Rectal smooth muscle tissue (tissue), 1 donor: ENCODE results near the gene CDKN2AIPNL.

Experiments
- H3K27ac ChIP-seq: one replicate; pipeline ENCODE4 v1.7.0; 2013; ENCODE audit warnings: low read depth, low read length, inconsistent platforms
- H3K27me3 ChIP-seq: one replicate; pipeline ENCODE4 v1.7.0; 2013; ENCODE audit warnings: low read length; ENCODE audit not compliant: control insufficient read depth, insufficient read depth
- H3K36me3 ChIP-seq: one replicate; pipeline ENCODE4 v1.7.0; 2013; ENCODE audit warnings: low read length; ENCODE audit not compliant: control insufficient read depth, insufficient read depth
- H3K4me1 ChIP-seq: one replicate; pipeline ENCODE4 v1.7.0; 2013; ENCODE audit warnings: low read length; ENCODE audit not compliant: control insufficient read depth, insufficient read depth
- H3K4me3 ChIP-seq: one replicate; pipeline ENCODE4 v1.7.0; 2013; ENCODE audit warnings: low read length
- H3K9ac ChIP-seq: one replicate; pipeline ENCODE4 v1.7.0; 2013; ENCODE audit warnings: low read length

CDKN2AIPNL gene

DNA sequence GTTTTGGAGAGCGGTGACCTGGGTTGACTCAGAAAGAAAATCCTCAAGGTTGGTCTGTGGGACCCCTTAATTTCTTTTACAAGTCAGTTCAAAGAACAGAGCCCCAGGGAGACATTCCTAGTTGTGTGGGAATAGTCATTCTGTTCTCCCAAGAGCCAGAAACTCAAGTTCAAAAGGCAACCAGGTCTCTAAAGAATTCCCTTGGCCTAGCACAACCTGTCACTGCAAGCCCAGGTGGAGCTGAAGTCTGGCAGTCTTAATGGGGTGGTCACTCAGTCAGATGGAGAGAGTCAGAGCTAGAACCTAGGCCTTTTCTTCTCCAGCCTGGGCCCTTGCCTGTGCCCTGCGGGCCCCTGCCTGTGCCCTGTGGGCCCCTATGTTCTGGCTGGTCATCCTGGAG, 37.5 kb upstream of the CDKN2AIPNL start:
- no peaks in the 10 kb centered on the region for H3K36me3 ChIP-seq

DNA sequence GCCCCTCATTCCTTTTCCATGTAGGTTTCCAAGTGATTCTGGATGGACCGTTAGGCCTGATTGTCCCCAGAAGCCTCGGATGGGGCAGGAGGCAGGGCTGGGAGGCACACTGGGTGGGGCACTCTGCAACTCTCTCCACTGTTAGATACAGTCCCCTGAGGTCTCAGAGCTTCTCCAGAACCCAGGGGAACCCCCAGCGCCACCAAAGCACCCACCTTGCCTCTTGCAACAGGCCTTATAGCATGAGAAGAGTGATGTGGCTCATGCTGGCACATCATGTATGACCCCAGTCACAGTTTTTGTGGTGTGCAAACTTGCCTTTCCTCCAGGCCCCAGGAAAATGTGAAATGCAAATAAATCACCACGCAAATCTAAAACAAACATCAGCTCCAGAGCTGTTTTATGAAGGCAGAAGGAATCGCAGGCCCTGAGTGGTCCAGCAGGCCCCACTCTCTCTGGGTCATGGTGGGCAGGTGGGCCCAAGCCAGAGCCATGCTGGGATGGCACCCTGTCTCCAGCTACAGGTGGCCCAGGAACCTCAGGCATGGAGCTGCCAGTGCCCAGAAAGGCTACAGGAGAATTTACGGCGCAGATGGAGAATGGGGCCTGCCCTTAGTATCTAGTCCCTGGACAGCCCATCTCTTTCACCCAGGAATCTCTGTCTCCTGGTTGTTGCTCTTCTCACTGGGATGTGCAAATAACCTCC, 36.3 kb upstream of the CDKN2AIPNL start:
- Histone ChIP-seq H3K4me1 (no peaks in the 10 kb centered on the region), H3K36me3 (no peaks in the 10 kb centered on the region), H3K27me3 (no peaks in the 10 kb centered on the region), H3K9ac (no peak overlapping the region), H3K27ac (no peak overlapping the region), H3K4me3 (no peak overlapping the region)

More for the DNA sequence above, 37.5 kb upstream of the CDKN2AIPNL start:
- H3K27ac ChIP-seq, result no peak overlapping the region
- no peaks in the 10 kb centered on the region for H3K27me3 ChIP-seq
- no peak overlapping the region for H3K4me3 ChIP-seq
- no peaks in the 10 kb centered on the region for H3K4me1 ChIP-seq
- no peak overlapping the region for H3K9ac ChIP-seq

DNA sequence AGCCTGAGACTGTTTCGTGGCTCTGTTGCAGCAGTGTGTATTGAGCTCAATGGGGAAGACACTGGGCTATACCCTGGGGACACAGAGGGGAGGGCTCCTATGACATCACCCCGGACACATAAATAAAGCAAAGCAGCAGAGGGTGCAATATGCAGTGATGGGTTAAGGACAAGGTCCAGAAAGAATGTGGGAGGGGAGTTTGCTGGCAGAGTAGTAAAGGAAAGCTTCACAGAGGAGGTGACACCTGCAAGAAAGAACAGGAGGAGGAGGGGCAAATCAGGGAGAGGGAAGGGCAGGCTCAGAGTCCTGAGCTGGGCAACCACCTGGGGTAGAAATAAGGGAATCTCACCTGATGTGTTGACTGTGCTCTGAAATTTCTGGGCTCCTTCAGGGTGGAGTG, 35.3 kb upstream of the CDKN2AIPNL start:
- H3K27ac ChIP-seq, result no peak overlapping the region

DNA sequence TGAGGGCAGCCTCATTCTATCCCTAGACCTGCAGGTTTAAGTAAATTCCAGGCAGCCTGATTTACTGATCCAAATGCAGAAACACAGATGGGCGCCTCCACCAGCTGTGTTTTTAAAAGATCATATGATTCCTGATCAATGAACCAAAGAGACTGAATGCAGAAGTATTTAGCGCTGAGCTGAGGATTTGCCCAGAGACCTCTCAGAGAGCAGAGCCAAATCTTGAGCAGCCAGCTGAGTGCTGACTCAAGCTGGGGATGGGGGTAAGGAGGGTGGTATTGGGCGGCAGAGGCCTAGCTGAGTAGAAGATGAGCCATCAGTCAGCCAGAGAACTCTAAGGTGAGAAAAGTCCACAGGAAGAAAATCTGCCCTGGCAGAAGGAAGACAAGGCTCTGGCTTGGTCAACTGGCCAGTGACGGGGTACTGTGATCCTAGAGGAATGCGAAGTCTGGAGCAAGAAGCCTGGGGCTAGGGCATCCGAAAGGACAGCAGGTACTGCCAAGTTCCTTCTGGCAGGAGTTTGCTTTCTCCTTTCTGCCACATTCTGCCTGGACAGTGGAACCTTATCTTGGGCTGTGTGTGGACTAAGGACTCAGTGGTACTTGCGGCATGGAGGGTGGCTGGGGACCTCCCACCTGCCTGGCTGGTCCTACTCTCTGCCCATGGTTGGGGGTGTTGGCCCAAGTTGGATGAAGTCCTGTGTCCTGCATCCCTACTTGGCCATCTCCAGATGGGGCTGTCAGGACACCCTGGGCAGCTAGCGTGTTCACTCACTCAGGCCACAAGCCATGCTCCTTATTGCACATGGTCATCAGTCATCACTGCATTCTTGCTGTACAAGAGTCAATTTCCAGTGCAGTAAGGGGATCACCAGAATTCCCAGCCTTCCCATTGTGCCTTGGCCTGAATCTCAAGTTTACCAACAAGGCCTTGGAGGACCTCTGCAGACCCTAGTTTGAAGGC, 34.5 kb upstream of the CDKN2AIPNL start:
- no peaks in the 10 kb centered on the region for H3K4me1 ChIP-seq
- H3K27ac ChIP-seq, result no peak overlapping the region
- no peaks in the 10 kb centered on the region for H3K36me3 ChIP-seq
- H3K27me3 ChIP-seq, result no peaks in the 10 kb centered on the region
- H3K4me3 ChIP-seq, result no peak overlapping the region
- H3K9ac ChIP-seq, result no peak overlapping the region

More for the DNA sequence above, 35.3 kb upstream of the CDKN2AIPNL start:
- H3K4me3 ChIP-seq, result no peak overlapping the region
- no peaks in the 10 kb centered on the region for H3K27me3 ChIP-seq
- H3K9ac ChIP-seq, result no peak overlapping the region
- H3K4me1 ChIP-seq, result no peaks in the 10 kb centered on the region
- no peaks in the 10 kb centered on the region for H3K36me3 ChIP-seq

DNA sequence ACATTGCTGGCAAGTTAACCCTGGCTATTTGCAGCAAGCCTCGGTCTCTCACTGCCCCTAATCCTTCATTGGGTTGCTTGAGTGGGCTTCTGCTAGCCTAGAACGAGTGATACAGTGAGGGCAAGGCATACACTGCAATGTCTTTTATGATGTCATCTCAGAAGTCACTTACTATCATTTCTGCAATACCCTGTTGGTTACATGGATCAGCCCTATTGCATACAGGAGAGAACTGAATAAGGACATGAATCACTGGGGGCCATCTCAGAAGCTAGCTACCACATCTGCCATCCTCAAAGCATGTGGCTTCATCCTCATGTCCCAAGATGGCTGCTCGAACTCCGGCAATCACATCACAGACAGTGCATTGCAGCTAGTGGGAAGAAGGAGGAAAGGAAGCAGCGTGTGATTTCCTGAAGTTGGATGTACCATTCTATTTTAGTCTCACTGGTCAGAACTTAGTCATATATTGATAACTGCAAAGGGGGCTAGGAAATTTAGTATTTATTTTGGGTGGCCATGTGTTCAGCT, 33.3 kb upstream of the CDKN2AIPNL start:
- H3K9ac ChIP-seq, result no peak overlapping the region
- no peaks in the 10 kb centered on the region for H3K27me3 ChIP-seq
- H3K4me1 ChIP-seq, result no peaks in the 10 kb centered on the region
- no peaks in the 10 kb centered on the region for H3K36me3 ChIP-seq
- H3K27ac ChIP-seq, result no peak overlapping the region
- no peak overlapping the region for H3K4me3 ChIP-seq

DNA sequence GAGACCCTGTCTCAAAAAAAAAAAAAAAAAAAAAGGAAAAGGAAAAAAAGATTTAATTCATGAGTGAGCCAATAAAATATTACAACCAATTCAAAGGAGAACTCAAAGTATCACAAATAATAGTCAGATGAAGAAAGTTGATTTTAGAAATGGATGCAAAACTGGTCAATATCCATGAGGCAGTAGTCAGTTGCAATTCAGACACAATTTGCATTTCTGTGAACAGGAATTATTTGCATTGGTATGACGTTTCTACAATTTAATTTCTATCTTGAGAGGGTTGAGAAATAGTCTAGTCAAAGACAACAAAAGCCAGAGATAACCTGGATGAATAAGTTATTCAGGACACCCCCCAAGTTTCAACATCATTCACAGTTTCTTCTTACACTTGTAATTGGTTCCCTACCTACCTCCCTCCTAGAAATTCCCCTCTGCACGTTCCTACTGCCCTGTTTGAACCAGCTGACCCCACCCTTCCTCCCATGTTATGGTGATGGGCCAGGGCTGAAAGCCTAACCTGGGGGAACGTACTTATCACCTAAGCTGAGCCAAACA, 28.6 kb upstream of the CDKN2AIPNL start:
- Histone ChIP-seq H3K4me1 (peaks cover 5% of the 10 kb centered on the region), H3K27me3 (no peaks in the 10 kb centered on the region), H3K9ac (no peak overlapping the region), H3K27ac (no peak overlapping the region), H3K36me3 (no peaks in the 10 kb centered on the region), H3K4me3 (no peak overlapping the region)

DNA sequence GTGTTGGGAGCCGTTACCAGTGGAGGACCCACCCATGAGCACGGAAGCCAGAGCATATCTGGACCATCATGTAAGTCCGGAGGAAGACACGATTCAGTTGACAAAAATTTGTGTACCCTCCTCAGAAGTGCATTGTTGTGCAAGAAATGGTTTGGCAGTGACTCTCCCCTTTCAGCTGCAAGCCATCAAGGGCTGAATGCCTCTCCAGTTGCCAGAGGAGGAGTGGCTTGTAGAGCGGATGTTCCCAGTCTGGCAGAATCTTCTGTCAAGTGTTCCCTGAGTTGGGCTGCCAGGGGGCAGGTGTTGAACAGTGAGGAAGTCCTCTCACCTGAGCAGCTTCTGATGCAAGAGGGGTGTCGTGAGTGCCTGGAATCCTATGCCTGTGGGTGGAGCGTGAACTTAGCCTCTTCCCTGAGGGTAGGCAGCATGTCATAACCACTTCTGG, 27.6 kb upstream of the CDKN2AIPNL start:
- Histone ChIP-seq H3K4me1 (peaks cover 5% of the 10 kb centered on the region), H3K4me3 (no peak overlapping the region), H3K36me3 (no peaks in the 10 kb centered on the region), H3K9ac (no peak overlapping the region), H3K27me3 (no peaks in the 10 kb centered on the region), H3K27ac (no peak overlapping the region)

DNA sequence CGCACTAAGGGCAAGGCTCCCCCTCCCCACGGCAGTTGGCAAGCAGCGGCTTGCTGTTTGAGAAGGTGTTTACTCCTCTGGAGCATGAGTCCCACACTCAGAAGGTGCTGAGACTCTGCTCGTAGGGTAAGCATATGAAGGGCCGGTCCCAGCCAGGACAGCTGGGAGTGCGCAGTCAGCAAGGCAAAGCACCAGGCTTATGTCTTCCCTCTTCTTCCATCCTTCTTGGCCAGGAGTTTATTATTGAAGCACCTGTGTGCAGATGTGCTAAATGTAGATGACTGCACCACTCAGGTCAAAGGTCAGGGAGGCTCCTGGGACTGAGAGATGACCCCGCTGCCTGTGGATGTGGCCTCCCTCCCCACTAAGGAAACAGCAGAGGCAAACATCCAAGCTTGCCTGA, 27.0 kb upstream of the CDKN2AIPNL start:
- no peak overlapping the region for H3K27ac ChIP-seq
- H3K27me3 ChIP-seq, result no peaks in the 10 kb centered on the region
- no peak overlapping the region for H3K9ac ChIP-seq
- no peaks in the 10 kb centered on the region for H3K36me3 ChIP-seq
- H3K4me1 ChIP-seq, result peaks cover 5% of the 10 kb centered on the region
- H3K4me3 ChIP-seq, result no peak overlapping the region

DNA sequence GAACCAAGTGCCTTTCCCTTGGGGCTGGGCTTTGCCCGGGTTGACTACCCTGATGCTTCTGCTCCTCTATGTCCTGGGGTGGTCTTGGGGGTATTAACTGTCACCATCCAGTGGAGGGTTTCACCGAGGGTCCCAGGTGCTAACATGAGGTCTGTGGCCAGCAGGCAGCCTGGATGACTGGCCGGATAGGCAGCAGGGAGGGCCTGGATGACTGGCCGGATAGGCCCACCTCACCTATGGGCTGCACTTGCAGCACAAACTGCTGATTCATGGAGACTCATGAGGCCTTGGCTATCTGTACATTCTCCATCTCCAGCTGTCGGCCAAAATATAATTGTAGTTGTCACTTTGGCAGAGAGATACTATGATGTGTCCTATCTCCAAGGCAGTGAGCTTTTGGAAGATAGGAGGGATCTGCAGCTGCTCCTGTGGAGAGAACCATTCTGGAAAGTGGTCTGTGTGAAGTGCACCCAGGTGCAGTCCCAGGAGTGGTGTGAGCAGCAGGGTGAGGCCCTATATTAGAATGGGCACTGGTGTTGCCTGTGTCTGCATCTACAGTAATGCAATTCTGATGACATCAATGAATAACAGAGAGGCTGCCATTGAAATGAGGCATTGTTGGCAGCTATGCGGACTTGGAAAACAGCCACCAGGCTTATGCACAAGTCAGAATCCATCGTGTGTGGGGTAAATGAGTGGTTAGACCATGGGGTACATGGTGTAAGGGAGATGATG, 26.3 kb upstream of the CDKN2AIPNL start:
- peaks cover 5% of the 10 kb centered on the region for H3K4me1 ChIP-seq
- H3K4me3 ChIP-seq, result no peak overlapping the region
- H3K36me3 ChIP-seq, result no peaks in the 10 kb centered on the region
- no peak overlapping the region for H3K9ac ChIP-seq
- no peak overlapping the region for H3K27ac ChIP-seq
- H3K27me3 ChIP-seq, result no peaks in the 10 kb centered on the region

DNA sequence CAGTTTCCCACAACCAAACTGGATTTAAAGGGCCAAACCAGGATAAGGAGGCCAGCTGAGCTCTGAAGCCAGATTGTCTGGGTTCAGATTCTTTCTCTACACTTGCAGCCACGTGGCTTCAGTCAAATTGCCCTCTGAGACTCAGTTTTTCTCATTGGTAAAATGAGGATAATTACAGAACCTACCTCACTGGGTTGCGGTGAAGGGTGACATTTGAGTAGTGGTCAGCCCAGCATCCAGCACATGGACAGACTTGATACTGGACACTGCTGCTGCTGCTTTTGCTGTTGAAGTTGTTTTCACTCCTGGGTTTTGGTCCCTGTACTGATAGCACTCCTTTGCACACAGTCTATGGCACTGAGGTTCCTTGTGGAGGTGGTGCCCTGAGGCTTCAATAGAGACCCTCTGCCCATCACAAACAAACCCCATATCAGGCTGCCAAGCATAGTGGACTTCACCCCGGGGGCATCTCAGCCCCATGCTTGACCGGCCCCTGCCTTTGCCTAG, 25.7 kb upstream of the CDKN2AIPNL start:
- Histone ChIP-seq H3K4me3 (no peak overlapping the region), H3K27ac (no peak overlapping the region), H3K4me1 (peaks cover 5% of the 10 kb centered on the region), H3K36me3 (no peaks in the 10 kb centered on the region), H3K27me3 (no peaks in the 10 kb centered on the region), H3K9ac (no peak overlapping the region)

DNA sequence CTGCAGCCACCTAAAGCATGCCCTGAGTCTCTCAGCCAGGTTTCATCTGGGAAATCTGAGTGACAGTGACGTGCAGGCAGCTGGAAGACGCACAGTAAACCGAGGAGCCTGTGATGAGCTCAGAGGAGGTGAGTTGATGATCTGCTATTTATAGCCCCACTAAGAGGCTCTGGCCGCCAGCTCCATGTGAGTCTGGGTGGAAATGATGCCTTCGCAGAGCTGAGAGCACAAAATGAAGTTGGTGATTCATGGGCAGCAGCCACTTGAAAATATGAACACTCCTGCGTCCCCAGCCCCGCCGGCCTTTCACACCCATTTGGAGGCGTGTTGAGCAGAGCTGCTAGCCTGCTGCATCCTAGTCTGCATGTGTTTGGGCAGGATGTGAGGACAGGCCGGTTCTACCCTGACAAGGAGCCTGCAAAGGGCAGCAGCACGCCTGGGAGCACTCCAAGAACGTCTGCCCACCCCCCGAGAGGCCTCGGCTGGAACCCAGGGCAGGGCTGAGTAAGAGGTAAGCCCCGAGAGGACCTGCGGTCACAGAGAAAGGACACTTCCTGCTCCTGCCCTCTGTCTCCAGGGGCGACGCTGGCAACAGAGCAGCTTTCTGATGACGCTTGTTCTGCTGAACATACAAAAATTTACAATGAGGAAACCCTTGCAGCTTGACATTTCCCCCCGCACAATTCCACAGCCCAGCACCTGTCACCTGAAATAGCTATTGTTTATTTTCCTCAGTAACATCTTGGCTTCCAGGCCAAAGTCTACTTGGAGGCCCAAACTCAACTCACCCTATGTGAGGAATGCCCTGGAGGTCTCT, 25.1 kb upstream of the CDKN2AIPNL start:
- Histone ChIP-seq H3K9ac (no peak overlapping the region), H3K27me3 (no peaks in the 10 kb centered on the region), H3K4me1 (peaks cover 5% of the 10 kb centered on the region), H3K4me3 (peak overlapping the region; percentile 45), H3K27ac (no peak overlapping the region), H3K36me3 (no peaks in the 10 kb centered on the region)
